IMR-90 (cell line): ENCODE measurements around the gene UNC13B.

Experiments used
- CEBPB ChIP-seq: IDR thresholded peaks from 2 replicates; pipeline ENCODE4 v1.6.1; 2012; ENCODE audit warnings: low read depth, low read length, improper control_type of control experiment
- CTCF ChIP-seq: conservative IDR thresholded peaks from 2 replicates; pipeline ENCODE4 v1.5.1; 2012; ENCODE audit warnings: mild to moderate bottlenecking, low read depth, low read length, improper control_type of control experiment
- MAZ ChIP-seq: IDR thresholded peaks from 2 replicates; pipeline ENCODE4 v1.6.1; 2012; ENCODE audit warnings: low read depth, mild to moderate bottlenecking, low read length, improper control_type of control experiment, moderate library complexity, borderline replicate concordance
- NFE2L2 ChIP-seq: fragments of 150-350 bp; IDR thresholded peaks from 2 replicates; pipeline ENCODE4 v1.6.1; 2016; ENCODE audit warnings: low read depth, mild to moderate bottlenecking, low read length
- POLR2A ChIP-seq: IDR thresholded peaks from 2 replicates; pipeline ENCODE4 v1.6.1; 2012; ENCODE audit warnings: mild to moderate bottlenecking, low read depth, low read length
- RAD21 ChIP-seq: IDR thresholded peaks from 2 replicates; pipeline ENCODE4 v1.6.1; 2012; ENCODE audit warnings: low read length, improper control_type of control experiment
- RCOR1 ChIP-seq: IDR thresholded peaks from 2 replicates; pipeline ENCODE4 v1.6.1; 2012; ENCODE audit warnings: mild to moderate bottlenecking, low read length, improper control_type of control experiment; ENCODE audit not compliant: insufficient replicate concordance

- TF ChIP-seq CTCF: no peak
- TF ChIP-seq CEBPB: no peak
- no peak for TF ChIP-seq POLR2A
- no peak for TF ChIP-seq RAD21
- no peak for TF ChIP-seq RCOR1
- TF ChIP-seq NFE2L2: no peak
- TF ChIP-seq MAZ: no peak
Observed at GRCh38 chr9:35432076-35432475, 270.3 kb downstream of the UNC13B start.
